ENCODE measurements around the gene KRT14.

Gene KRT14

DNA sequence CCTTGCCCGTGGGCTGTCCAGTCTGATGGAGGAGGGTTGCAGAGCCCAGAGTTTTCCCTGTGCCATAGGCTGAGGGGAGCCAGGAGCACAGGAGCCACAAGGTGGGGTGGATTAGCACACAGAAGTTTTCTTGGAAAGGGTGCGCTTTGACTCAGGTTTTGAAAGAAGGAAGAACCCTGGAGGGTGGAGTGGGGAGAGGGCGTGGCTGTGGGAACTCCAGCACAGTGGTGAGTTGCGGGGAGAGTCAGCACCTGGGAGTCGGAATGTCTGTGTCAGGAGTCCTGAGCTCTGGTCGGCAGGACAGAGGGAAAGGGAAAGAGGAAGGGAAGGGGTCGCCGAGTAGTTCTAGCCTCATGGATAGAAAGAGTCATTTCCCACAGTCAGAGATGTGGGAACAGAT, 8.9 kb upstream of the KRT14 start:
- TF ChIP-seq, protein P1, sequence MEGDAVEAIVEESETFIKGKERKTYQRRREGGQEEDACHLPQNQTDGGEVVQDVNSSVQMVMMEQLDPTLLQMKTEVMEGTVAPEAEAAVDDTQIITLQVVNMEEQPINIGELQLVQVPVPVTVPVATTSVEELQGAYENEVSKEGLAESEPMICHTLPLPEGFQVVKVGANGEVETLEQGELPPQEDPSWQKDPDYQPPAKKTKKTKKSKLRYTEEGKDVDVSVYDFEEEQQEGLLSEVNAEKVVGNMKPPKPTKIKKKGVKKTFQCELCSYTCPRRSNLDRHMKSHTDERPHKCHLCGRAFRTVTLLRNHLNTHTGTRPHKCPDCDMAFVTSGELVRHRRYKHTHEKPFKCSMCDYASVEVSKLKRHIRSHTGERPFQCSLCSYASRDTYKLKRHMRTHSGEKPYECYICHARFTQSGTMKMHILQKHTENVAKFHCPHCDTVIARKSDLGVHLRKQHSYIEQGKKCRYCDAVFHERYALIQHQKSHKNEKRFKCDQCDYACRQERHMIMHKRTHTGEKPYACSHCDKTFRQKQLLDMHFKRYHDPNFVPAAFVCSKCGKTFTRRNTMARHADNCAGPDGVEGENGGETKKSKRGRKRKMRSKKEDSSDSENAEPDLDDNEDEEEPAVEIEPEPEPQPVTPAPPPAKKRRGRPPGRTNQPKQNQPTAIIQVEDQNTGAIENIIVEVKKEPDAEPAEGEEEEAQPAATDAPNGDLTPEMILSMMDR (IDR thresholded peaks at IDR 0.05; ENCODE audit: low read depth, low read length): no peak
- no peak for DNase-seq (ENCODE audit: extremely low read depth, low read depth)

- TF ChIP-seq, protein P1 (IDR thresholded peaks at IDR 0.05; ENCODE audit: low read depth, low read length): no peak
- no peak for DNase-seq (ENCODE audit: extremely low read depth, low read depth)
Observed at GRCh38 chr17:41594363-41594915, 7.7 kb upstream of the KRT14 start.

GRCh38 chr17:41593306-41593981, 6.7 kb upstream of the KRT14 start:
- no peak for DNase-seq (ENCODE audit: extremely low read depth, low read depth)
- TF ChIP-seq, protein P1 (IDR thresholded peaks at IDR 0.05; ENCODE audit: low read depth, low read length): no peak

GRCh38 chr17:41592601-41593305, 6.1 kb upstream of the KRT14 start:
- DNase-seq (ENCODE audit: extremely low read depth, low read depth): no peak
- TF ChIP-seq, protein P1 (IDR thresholded peaks at IDR 0.05; ENCODE audit: low read depth, low read length): no peak

DNA sequence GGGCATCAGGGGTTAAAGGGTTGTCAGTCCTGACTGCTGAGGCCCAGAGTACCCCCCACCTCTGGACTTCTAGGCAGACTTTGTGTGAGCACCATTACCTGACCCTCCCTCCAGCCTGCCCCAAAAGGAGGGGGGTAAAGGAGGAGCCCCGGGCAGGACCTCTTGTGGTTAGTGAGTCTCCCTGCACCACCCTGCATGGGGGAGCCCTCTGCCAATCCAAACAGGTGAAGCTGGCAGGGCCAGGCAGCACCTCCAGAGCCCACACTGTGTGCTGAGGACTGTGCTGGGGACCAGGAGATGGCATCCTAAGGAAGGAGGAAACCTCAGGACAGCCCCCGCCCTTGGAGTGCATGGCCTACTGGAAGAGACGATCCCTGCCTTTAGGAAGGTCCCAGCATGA, 2.6 kb upstream of the KRT14 start:
- TF ChIP-seq, protein P1 (IDR thresholded peaks at IDR 0.05; ENCODE audit: low read depth, low read length): no peak
- no peak for DNase-seq (ENCODE audit: extremely low read depth, low read depth)

DNA sequence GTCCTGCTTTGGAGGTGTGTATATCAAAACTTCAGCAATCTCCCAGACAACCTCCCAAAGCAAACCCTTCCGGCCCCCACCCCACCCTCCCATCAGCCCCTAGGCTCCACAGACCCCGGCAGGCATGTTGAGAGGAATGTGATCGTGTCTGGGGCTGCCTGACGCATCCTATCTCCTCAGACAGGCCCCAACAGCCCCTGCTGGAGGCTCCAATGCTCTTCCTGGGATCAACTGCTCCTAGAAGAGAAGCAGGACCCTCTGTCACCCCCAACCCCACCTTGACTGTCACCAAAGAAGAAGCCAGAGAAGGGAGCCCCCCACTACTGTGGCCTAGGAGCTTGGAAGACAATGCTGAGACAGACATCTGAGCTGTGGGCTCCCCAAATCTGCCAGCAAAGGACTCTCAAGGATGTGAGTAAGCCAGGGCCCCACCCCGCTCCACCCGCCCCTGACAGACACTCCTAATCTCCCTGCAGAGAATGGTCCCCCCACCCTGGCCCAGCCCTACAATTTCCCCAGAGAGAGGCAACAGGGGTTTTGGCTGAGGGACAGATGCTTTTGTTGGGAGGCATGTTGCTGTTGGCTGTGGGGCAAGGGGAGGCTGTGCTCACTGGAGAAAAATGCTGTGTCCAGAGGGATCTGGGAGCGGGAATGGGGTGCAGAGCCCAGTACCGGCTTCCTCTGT, 1.6 kb upstream of the KRT14 start:
- TF ChIP-seq, protein P1 (IDR thresholded peaks at IDR 0.05; ENCODE audit: low read depth, low read length): no peak
- DNase-seq (ENCODE audit: extremely low read depth, low read depth): no peak
